Naive thymus-derived CD4-positive, alpha-beta T cell (primary cell): Measurements from ENCODE around the gene DVL2. TPM values are rescaled to one million over a fixed set of nuclear protein-coding genes. Genes with fewer than 3 reads are reported as not detected.

Source experiments
- ATAC-seq: fragments of 150-1000 bp; cut with Tn5 transposase; 2 replicates; pipeline ENCODE4 v1.10.0; 2021; ENCODE audit warnings: mild to moderate bottlenecking, moderate library complexity
- CTCF ChIA-PET: fragments of 350-600 bp; sonication (Branson Sonifier 250); formaldehyde crosslinking; loops from one replicate; lab custom pipeline; 2021; ENCODE audit warnings: antibody characterized with exemption; lab: Charles Lee
- POLR2A ChIA-PET: fragments of 350-600 bp; sonication (Branson Sonifier 250); formaldehyde crosslinking; loops from one replicate; lab custom pipeline; 2021; ENCODE audit warnings: antibody characterized with exemption, inconsistent platforms; lab: Charles Lee
- DNase-seq, 9 donors: peaks; one replicate each; pipeline versions ENCODE4 v3.0.0 to v3.0.0-alpha.2; 2020 to 2022; ENCODE audit warnings: mixed read lengths in 1 of 9
- H3K27ac ChIP-seq: one replicate; pipeline ENCODE4 v1.7.0; 2013; ENCODE audit warnings: mild to moderate bottlenecking, low read depth, low read length, moderate library complexity
- H3K27me3 ChIP-seq, 2 donors: one replicate each; pipeline ENCODE4 v1.7.0; 2013; ENCODE audit warnings: low read length in 2 of 2, mild to moderate bottlenecking in 2 of 2, moderate library complexity in 2 of 2; ENCODE audit not compliant: control insufficient read depth in 2 of 2, insufficient read depth in 2 of 2
- H3K36me3 ChIP-seq, 3 experiments: 1 replicate in 2 of 3; 2 replicates in 1 of 3; pipeline ENCODE4 v1.7.0; 2013; ENCODE audit warnings: low read length in 3 of 3, mild to moderate bottlenecking in 3 of 3, moderate library complexity in 1 of 3; ENCODE audit not compliant: insufficient read depth in 3 of 3, control insufficient read depth in 2 of 3
- H3K4me1 ChIP-seq, 2 donors: one replicate each; pipeline ENCODE4 v1.7.0; 2013; ENCODE audit warnings: low read length in 2 of 2, mild to moderate bottlenecking in 2 of 2, moderate library complexity in 1 of 2; ENCODE audit not compliant: control insufficient read depth in 2 of 2, insufficient read depth in 2 of 2
- H3K4me3 ChIP-seq: 2 replicates; pipeline ENCODE4 v1.7.0; 2013; ENCODE audit warnings: mild to moderate bottlenecking, low read length
- H3K9me3 ChIP-seq, 3 experiments: 1 replicate in 2 of 3; 2 replicates in 1 of 3; pipeline ENCODE4 v1.7.0; 2013; ENCODE audit warnings: low read length in 3 of 3; ENCODE audit not compliant: control insufficient read depth in 2 of 3
- H3K27ac Mint-ChIP-seq, 9 donors: one replicate each; pipeline ENCODE4 v1.8.0; 2020 to 2022; ENCODE audit warnings: mixed read lengths in 9 of 9, mild to moderate bottlenecking in 8 of 9, moderate library complexity in 5 of 9, inconsistent platforms in 2 of 9
- H3K27me3 Mint-ChIP-seq, 5 donors: one replicate each; pipeline ENCODE4 v1.8.0; 2021 to 2022; ENCODE audit warnings: mixed read lengths in 5 of 5, mild to moderate bottlenecking in 1 of 5
- H3K36me3 Mint-ChIP-seq, 5 donors: one replicate each; pipeline ENCODE4 v1.8.0; 2020 to 2022; ENCODE audit warnings: mixed read lengths in 5 of 5, mild to moderate bottlenecking in 3 of 5, inconsistent platforms in 1 of 5
- H3K4me1 Mint-ChIP-seq, 7 donors: one replicate each; pipeline ENCODE4 v1.8.0; 2020 to 2022; ENCODE audit warnings: mixed read lengths in 7 of 7, mild to moderate bottlenecking in 3 of 7, inconsistent platforms in 1 of 7
- H3K4me3 Mint-ChIP-seq, 10 donors: one replicate each; pipeline ENCODE4 v1.8.0; 2020 to 2022; ENCODE audit warnings: mild to moderate bottlenecking in 10 of 10, mixed read lengths in 10 of 10, moderate library complexity in 6 of 10, inconsistent platforms in 2 of 10
- H3K9me3 Mint-ChIP-seq, 11 donors: one replicate each; pipeline ENCODE4 v1.8.0; 2020 to 2022; ENCODE audit warnings: mixed read lengths in 11 of 11, mild to moderate bottlenecking in 4 of 11, inconsistent platforms in 1 of 11, moderate library complexity in 1 of 11
- intact Hi-C, 2 donors: fragments of 100-400 bp; cut with micrococcal nuclease; formaldehyde crosslinking; loops; one replicate each; pipeline ENCODE4 v1.15.1; 2023
- polyA plus RNA-seq, 2 donors: library from polyadenylated mRNA; unstranded; fragments of 300-500 nt; fragmentation: Illumina TruSeq; gene quantifications; one replicate each; pipeline ENCODE4 v1.2.3, GENCODE V29; 2021
- total RNA-seq, 6 experiments: library from RNA in 5 of 6; stranded (reverse) in 5 of 6; gene quantifications; 1 replicate in 5 of 6; 2 replicates in 1 of 6; pipeline ENCODE4 v1.2.3 and lab custom pipeline; 2021 to 2026

Gene DVL2
- total and polyA plus RNA-seq, 7 experiments from 2014 or later: 15.1 to 91.5 (median 51.3) TPM

DNA sequence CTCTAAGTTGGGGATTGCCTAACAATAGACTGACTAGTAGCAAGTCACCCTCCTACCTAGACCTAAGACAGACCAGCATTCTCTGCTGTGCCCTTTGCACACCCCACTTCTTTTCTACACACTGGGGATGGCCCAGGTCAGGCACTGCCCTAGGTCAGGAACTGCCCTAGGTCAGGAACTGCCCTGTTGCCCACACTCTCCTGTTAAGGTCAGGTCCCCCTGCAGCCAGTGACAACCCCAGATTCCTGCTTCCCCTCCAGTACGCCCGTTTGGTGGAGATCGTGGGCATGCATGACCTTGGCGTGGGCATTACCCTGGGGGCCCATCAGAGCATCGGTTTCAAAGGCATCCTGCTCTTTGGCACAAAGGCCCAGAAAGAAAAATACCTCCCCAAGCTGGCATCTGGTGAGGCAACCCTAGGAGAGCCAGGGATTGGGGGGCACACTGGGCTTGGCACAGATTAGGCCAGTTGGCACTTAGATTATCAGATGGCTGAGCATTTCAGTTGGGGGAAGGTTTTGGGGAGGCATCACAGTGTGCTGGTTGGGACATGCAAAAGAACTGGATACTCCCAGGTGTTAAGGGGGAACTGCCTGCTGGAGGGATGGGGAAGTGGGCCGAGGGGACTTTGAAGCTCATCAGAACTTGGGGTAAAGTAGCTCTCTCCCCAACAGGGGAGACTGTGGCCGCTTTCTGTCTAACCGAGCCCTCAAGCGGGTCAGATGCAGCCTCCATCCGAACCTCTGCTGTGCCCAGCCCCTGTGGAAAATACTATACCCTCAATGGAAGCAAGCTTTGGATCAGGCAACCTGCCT, 12.8 kb downstream of the DVL2 start:
- intact Hi-C loops: loop anchor here (1.0 kb wide), 2 partner anchors 13 to 75 kb away; partner anchors contain the start of gene DVL2 (in 1 of the 2)
- Mint-ChIP-seq H3K27me3 (no peaks in the 10 kb centered on the region), H3K9me3 (peaks cover 0 to 2% (median 0%) of the 10 kb centered on the region in 11 donors), H3K4me1 (peaks cover 26 to 46% (median 40%) of the 10 kb centered on the region in 7 donors), H3K36me3 (peaks cover 0 to 16% (median 3%) of the 10 kb centered on the region in 5 donors), H3K4me3 (peak overlapping the region; percentile 88 to 95 (median 90)), H3K27ac (peak overlapping the region in 8 of 9 donors; percentile 89 to 98 (median 92))
- peak overlapping the region; percentile 75 for H3K27ac ChIP-seq
- DNase-seq (no peak), ATAC-seq (no peak)
- no peak overlapping the region for H3K4me3 ChIP-seq
- H3K27me3 ChIP-seq: no peaks in the 10 kb centered on the region
- POLR2A ChIA-PET: interaction anchor here (0.7 to 13.7 kb wide), 7 partner anchors 15 to 108 kb away, joined by 3 to 265 read pairs (median 4); partner anchors contain the start of genes CTDNEP1, DVL2, ELP5 and GABARAP
- H3K9me3 ChIP-seq: no peaks in the 10 kb centered on the region
- peaks cover 21 to 34% of the 10 kb centered on the region in 2 donors for H3K4me1 ChIP-seq
- CTCF ChIA-PET: interaction anchor here (0.6 to 3.1 kb wide), 9 partner anchors 13 to 466 kb away, joined by 3 to 22 read pairs (median 4); partner anchors contain the start of genes DVL2, GABARAP, PHF23 and TP53
- H3K36me3 ChIP-seq: peaks cover 0 to 50% (median 4%) of the 10 kb centered on the region in 3 experiments

DNA sequence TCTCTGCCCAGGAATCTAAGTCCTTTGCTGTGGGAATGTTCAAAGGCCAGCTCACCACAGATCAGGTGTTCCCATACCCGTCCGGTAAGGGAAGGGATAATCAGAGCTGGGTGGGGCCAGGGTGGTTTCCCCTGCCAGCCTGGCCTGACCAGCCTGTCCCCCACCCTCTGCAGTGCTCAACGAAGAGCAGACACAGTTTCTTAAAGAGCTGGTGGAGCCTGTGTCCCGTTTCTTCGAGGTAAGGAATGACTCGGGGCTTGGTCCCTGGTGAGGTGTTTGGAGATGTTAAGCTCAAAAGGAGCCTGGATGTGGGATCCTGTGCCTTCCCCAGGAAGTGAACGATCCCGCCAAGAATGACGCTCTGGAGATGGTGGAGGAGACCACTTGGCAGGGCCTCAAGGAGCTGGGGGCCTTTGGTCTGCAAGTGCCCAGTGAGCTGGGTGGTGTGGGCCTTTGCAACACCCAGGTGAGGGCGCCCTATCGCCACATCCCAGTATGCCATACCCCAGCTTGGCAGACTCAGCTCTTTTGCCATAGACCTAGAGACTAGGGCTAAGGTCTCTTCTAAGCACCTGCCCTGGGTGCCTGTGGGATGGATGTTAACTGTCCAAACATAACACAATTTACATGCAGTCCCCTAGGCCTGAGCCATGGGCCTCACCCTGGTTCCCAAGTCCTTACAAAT, 13.6 kb downstream of the DVL2 start:
- H3K4me3 Mint-ChIP-seq: peak overlapping the region; percentile 88 to 95 (median 90)
- intact Hi-C loops: loop anchor here (1.0 kb wide), 2 partner anchors 14 to 76 kb away; partner anchors contain the start of gene DVL2 (in 1 of the 2)
- H3K27me3 Mint-ChIP-seq: no peaks in the 10 kb centered on the region
- peak overlapping the region; percentile 75 for H3K27ac ChIP-seq
- peak overlapping the region; percentile 68 to 98 (median 91) for H3K27ac Mint-ChIP-seq
- H3K36me3 ChIP-seq: peaks cover 0 to 43% (median 4%) of the 10 kb centered on the region in 3 experiments
- ATAC-seq: peak; percentile 64
- peak in 7 of 9 donors; percentile 47 to 67 (median 57) for DNase-seq
- H3K9me3 Mint-ChIP-seq: peaks cover 0 to 2% (median 0%) of the 10 kb centered on the region in 11 donors
- peaks cover 0 to 14% (median 3%) of the 10 kb centered on the region in 5 donors for H3K36me3 Mint-ChIP-seq
- H3K4me1 Mint-ChIP-seq: peaks cover 34 to 53% (median 47%) of the 10 kb centered on the region in 7 donors
- H3K4me1 ChIP-seq: peaks cover 21 to 41% of the 10 kb centered on the region in 2 donors
- no peaks in the 10 kb centered on the region for H3K27me3 ChIP-seq
- no peaks in the 10 kb centered on the region for H3K9me3 ChIP-seq
- H3K4me3 ChIP-seq: peak overlapping the region; percentile 73
- ChIA-PET CTCF (interaction anchor here (0.6 to 3.1 kb wide), 11 partner anchors 14 to 466 kb away, joined by 3 to 22 read pairs (median 4); partner anchors contain the start of genes DVL2, GABARAP, PHF23 and TP53), POLR2A (interaction anchor here (0.6 to 13.7 kb wide), 8 partner anchors 16 to 1163 kb away, joined by 3 to 265 read pairs (median 4); partner anchors contain the start of genes CTDNEP1, DVL2, ELP5 and GABARAP)

DNA sequence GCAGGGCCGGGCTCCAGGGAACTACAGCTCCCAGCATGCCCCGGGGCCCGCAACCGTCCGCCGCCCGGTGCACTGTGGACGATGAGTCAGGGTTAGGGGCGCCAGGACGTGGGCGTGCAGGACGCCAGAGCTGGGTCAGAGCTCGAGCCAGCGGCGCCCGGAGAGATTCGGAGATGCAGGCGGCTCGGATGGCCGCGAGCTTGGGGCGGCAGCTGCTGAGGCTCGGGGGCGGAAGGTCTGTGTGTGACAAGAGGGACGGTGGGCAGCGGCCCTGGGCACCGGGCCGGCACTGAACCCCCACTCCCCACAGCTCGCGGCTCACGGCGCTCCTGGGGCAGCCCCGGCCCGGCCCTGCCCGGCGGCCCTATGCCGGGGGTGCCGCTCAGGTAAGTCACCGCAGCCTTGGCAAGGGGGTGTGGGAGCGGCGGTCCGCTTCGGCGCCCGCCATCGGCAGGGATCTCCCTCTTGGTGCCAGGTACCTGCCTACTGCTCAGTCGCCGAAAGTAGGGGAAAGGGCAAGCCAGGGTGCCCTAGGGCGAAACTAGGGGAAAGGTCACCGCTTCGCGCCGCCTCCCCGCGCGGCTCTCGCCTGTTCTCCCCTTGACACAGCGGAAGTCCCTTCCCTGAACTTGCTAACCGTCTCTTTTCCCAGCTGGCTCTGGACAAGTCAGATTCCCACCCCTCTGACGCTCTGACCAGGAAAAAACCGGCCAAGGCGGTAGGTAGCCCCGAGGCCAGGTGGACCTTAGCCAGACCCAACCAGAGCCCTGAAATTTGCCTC, 14.3 kb downstream of the DVL2 start, which contains the start of the genes ACADVL and DLG4:
ACADVL (plus strand) TSS at position 127 of the 781 bp plus-strand sequence; CDS start at position 174, 47 bp downstream.
DLG4 (minus strand) TSS at position 25 of the 781 bp plus-strand sequence.
- ChIA-PET POLR2A (interaction anchor here (0.6 to 13.7 kb wide), 10 partner anchors 8 to 1164 kb away, joined by 3 to 265 read pairs (median 6); partner anchors contain the start of genes CTDNEP1, DVL2, ELP5 and GABARAP), CTCF (interaction anchor here (0.5 to 3.1 kb wide), 9 partner anchors 15 to 467 kb away, joined by 3 to 22 read pairs (median 3); partner anchors contain the start of genes DVL2, GABARAP, NEURL4 and PHF23)
- peaks cover 0 to 14% (median 3%) of the 10 kb centered on the region in 5 donors for H3K36me3 Mint-ChIP-seq
- intact Hi-C loops: loop anchor here (1.0 to 10.0 kb wide), 7 partner anchors 14 to 625 kb away; partner anchors contain the start of genes C17orf100 (in 1 of the 2), DVL2 (in 1 of the 2), ELP5 (in 1 of the 2) and KDM6B (in 1 of the 2)
- H3K27ac Mint-ChIP-seq: peak within 1 kb of the TSS; percentile 81 to 98 (median 96)
- Histone ChIP-seq H3K27ac (peak within 1 kb of the TSS; percentile 75), H3K4me1 (peaks cover 25 to 47% of the 10 kb centered on the region in 2 donors), H3K27me3 (no peaks in the 10 kb centered on the region), H3K4me3 (peak within 1 kb of the TSS; percentile 73), H3K9me3 (no peaks in the 10 kb centered on the region), H3K36me3 (peaks cover 0 to 35% (median 4%) of the 10 kb centered on the region in 3 experiments)
- H3K9me3 Mint-ChIP-seq: peaks cover 0 to 2% (median 0%) of the 10 kb centered on the region in 11 donors
- ATAC-seq (peak; percentile 76), DNase-seq (peak; percentile 45 to 87 (median 56))
- no peaks in the 10 kb centered on the region for H3K27me3 Mint-ChIP-seq
- H3K4me3 Mint-ChIP-seq: peak within 1 kb of the TSS; percentile 88 to 95 (median 91)
- H3K4me1 Mint-ChIP-seq: peaks cover 35 to 61% (median 55%) of the 10 kb centered on the region in 7 donors

DNA sequence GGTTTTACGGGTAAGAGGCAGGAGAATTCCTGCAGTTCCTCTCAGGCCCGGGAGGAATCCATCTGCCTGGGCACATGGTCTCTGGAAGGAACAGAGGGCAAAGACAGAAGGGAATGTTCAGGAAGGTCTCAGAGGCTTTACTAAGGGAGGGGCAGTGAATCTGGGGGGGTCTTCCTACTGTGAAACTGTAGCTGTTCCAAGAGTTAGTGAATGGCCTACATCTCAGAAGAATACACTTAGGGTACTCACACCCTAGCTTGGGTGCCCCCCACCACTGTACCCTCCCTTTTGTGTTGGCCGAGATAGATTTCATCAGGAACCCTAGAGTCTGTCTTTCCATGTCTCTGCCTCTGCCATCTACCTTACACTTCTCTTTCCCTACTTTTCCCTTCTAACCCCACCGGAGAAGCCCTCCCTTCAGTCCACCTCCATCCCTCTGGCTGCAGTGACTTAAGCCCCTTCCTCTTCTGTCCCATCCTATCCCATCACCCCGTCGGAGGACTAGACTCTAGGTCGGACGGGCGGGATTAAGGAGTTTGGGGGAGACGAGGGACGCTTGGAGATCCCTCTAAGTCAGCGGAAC, 15.0 kb downstream of the DVL2 start:
- peaks cover 35 to 67% (median 62%) of the 10 kb centered on the region in 7 donors for H3K4me1 Mint-ChIP-seq
- POLR2A ChIA-PET: interaction anchor here (0.6 to 13.7 kb wide), 7 partner anchors 9 to 638 kb away, joined by 3 to 265 read pairs (median 6); partner anchors contain the start of genes CTDNEP1, DVL2, ELP5 and GABARAP
- DNase-seq: no peak

More for the DNA sequence above, 15.0 kb downstream of the DVL2 start:
- H3K27me3 Mint-ChIP-seq: no peaks in the 10 kb centered on the region
- peaks cover 0 to 6% (median 0%) of the 10 kb centered on the region in 11 donors for H3K9me3 Mint-ChIP-seq
- peak overlapping the region; percentile 75 for H3K27ac ChIP-seq
- no peaks in the 10 kb centered on the region for H3K9me3 ChIP-seq
- intact Hi-C loops: loop anchor here (1.0 to 10.0 kb wide), 7 partner anchors 15 to 625 kb away; partner anchors contain the start of genes C17orf100 (in 1 of the 2), DVL2 (in 1 of the 2), ELP5 (in 1 of the 2) and KDM6B (in 1 of the 2)
- H3K4me3 ChIP-seq: peak overlapping the region; percentile 73
- CTCF ChIA-PET: interaction anchor here (1.1 to 3.1 kb wide), 5 partner anchors 13 to 77 kb away, joined by 3 to 22 read pairs (median 6); partner anchors contain the start of genes DVL2, GABARAP and PHF23
- H3K27me3 ChIP-seq: no peaks in the 10 kb centered on the region
- peaks cover 30 to 51% of the 10 kb centered on the region in 2 donors for H3K4me1 ChIP-seq
- H3K27ac Mint-ChIP-seq: peak overlapping the region; percentile 81 to 98 (median 96)
- ATAC-seq: no peak
- H3K4me3 Mint-ChIP-seq: peak overlapping the region; percentile 88 to 95 (median 91)
- H3K36me3 ChIP-seq: peaks cover 0 to 29% (median 4%) of the 10 kb centered on the region in 3 experiments
- peaks cover 0 to 14% (median 3%) of the 10 kb centered on the region in 5 donors for H3K36me3 Mint-ChIP-seq
